Dermis microvascular lymphatic vessel endothelial cell (primary cell): ENCODE data around the gene ZDHHC14. TPM values are rescaled to one million over a fixed set of nuclear protein-coding genes. Genes with fewer than 3 reads are reported as not detected.
A peak's percentile ranks its signal among the peaks of the same experiment; 100 is the strongest.
"Not testable (repeated sequence)": the region's sequence is repeated elsewhere in the genome, so short reads cannot be mapped to it uniquely, and the experiment has no call there.

Experiments
- DNase-seq, 2 donors: peaks; one replicate each; pipeline versions ENCODE4 v3.0.0 to v3.0.0-alpha.2; 2010; ENCODE audit warnings: low read depth in 2 of 2
- total RNA-seq: library from RNA; depleted of rRNA; stranded (reverse); fragments of >200 nt; gene quantifications from 2 replicates; pipeline ENCODE4 v1.2.1, GENCODE V29; 2014

ZDHHC14 gene
- total RNA-seq, 1 donor from 2014 or later = 19.5 TPM

DNA sequence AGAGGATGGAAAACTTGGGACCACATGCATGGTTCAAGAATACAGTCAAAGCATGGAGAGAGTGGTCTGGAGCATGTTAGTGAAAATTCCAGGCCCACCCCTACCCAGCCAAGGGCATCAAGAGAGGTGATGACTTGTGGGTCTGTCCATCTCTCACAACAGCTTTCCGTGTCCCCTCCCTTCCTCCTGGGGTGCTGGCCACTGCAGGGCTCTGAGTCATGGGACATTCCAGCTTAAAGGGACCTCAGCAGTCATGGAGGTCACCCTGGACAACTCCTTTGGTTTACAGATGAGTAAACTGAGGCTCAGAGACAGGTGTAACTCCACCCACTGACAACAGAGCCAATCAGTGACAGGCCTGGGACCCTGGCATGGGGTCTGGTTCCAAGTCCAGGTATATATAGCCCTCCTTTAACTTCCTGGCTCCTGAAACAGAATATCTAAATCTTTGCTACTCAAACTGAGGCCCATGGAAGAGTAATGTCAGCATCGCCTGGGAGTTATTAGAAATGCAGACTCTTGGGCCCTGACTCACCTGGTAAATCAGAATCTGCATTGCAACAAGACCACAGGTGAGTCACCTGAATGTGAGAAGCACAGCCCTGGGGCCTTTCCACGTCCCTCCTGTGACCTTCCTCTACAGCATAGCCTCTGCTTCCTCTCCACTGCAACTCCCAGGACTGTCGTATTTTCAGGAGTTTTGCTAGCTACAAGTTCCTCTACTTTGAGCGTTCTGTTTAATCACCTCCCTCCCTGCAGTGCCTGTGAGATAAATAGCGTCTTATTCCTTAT is 170.2 kb downstream of the ZDHHC14 start:
- no peak for DNase-seq

- DNase-seq = no peak
Measured at GRCh38 chr6:157552081-157552747, 171.2 kb downstream of the ZDHHC14 start.

- no peak for DNase-seq
Measured at GRCh38 chr6:157552820-157553485, 172.0 kb downstream of the ZDHHC14 start.

DNA sequence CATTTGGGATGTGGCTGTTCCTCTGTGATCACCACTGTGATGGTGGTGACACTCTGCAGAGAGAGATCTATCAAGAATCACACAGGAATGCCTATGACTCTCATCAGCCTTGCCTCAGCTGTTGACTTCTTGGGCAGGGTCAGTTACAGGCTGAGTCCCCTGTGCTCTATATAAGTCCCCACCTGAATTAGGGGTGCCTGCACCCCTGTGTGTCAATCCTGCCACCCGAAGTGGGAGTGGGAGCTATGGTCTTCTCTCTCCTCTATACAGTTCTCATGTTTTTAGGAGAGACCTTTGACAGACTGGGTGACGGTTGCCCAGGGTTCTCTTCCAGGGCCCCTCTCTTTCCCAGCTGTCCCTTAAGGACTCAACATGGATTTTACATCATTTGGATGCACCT is 173.8 kb downstream of the ZDHHC14 start:
- DNase-seq = no peak

DNA sequence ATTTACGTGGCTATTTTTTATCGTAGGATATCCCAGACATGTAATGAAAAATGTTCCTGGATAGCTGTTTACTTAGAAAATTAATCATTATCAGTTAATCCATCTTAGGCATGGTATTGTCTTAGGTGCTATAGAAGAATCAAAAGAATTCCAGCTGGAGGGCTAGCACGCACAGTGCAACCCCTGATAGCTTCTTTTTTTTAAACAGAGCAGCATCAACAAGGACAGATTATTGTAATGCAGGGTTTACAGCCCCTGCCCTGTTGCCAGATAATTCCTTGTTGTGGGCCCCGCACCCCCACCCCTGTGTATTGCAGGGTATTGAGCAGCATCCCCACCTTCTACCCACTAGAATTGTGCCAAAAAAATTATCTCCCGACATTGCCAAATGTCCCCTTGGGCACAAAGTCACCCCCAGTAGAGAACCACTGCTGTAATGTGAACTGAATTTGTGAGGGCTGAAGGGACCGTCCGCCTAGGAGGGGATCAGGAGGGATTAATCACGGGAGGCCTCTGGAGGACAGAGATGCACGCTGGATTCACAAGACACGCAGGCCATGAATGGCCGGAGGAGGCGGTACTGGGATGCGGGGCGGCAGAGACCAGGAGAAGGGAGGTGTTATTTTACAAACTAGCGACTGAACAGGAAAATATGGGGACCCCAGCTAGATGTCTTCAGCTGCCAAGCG is 174.6 kb downstream of the ZDHHC14 start:
- DNase-seq = no peak

GRCh38 chr6:157556144-157556645 is 175.2 kb downstream of the ZDHHC14 start:
- no peak for DNase-seq

- DNase-seq = no peak
Measured at GRCh38 chr6:157556671-157557430, 175.9 kb downstream of the ZDHHC14 start.

GRCh38 chr6:157557559-157557958 is 176.6 kb downstream of the ZDHHC14 start:
- no peak for DNase-seq

GRCh38 chr6:157558049-157558448 is 177.1 kb downstream of the ZDHHC14 start:
- DNase-seq = peak in 1 of 2 donors; percentile 25

GRCh38 chr6:157558487-157559200 is 177.7 kb downstream of the ZDHHC14 start:
- no peak for DNase-seq

- no peak for DNase-seq
Measured at GRCh38 chr6:157559201-157559756, 178.3 kb downstream of the ZDHHC14 start.

GRCh38 chr6:157560063-157560462 is 179.1 kb downstream of the ZDHHC14 start:
- DNase-seq = not testable (repeated sequence)

DNA sequence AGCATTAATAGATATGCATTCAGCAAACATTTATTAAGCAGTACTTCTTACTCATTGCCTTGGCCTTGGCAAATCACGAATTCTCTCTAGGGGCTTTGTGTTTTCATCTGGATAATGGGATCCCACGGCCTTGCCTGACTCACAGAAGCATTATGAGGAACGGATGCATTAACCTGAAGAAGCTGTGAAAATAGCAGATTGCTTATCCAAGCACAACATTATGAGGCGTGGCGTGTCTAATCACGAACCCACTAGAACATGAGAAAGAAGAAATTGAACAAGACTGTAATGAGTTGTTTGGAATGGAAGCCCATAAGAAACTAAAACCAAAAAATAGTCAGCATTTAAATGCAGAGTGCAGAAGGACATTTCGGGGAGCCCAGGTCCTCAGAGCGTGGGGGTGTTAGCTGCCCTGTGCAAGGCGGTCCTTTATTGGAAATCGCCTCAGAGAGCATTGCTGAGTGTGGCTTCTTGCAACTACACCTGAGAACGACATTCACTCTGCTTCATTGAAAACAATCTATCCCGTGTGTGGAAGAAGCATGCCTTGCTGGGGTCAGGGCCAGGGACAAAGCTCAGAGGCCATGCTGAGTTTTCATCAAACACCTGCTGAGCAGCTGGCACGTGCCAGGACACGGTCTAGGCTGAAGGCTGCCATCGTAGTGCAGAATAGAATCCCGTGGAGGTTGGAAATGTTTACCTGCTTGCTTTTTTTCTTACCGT is 179.9 kb downstream of the ZDHHC14 start:
- no peak for DNase-seq

DNA sequence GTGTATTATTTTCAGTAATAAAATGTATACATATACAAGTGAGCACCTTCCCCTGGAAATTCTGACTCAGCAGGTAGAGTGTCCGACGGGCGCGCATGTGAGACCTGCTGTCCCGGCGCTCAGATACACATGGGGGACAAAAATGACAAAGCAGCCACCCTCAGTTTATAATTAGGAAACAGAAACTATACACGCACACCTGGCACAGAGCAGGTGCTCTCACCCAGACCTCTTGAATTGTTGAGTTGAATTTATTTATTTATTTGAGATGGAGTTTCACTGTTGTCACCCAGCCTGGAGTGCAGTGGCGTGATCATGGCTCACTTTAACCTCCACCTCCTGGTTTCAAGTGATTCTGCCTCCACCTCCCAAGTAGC is 180.4 kb downstream of the ZDHHC14 start:
- DNase-seq = no peak

GRCh38 chr6:157561929-157562810 is 181.2 kb downstream of the ZDHHC14 start:
- no peak for DNase-seq

- no peak for DNase-seq
Measured at GRCh38 chr6:157562997-157563396, 182.0 kb downstream of the ZDHHC14 start.

GRCh38 chr6:157563611-157564284 is 182.8 kb downstream of the ZDHHC14 start:
- DNase-seq = no peak

- DNase-seq = no peak
Measured at GRCh38 chr6:157568702-157569101, 187.7 kb downstream of the ZDHHC14 start.
